ENCODE measurements around the gene SPEM2.

DNA sequence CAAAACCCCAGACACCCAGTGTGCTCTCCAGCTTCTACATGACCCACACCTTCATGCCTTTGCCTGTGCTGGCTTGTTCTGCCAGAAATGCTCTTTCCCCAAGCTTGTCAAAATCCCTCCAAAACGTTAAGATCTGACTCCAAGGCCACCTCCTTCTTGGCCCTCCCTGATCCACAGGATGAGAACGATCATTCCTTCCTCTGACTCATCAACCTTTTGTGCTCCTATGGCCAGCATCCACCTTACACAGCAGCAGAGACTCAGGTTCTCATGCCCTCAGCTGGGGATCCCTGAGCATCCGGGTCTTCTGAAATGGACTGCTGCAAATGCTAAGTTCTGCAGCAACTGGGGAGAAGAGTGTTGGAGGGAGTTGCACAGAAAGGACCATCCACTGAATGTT, 51.1 kb downstream of the SPEM2 start:
- no peak for TF ChIP-seq GATA3 (IDR thresholded peaks at IDR 0.05; ENCODE audit: low read depth, low read length)
- TF ChIP-seq GATA2 (IDR thresholded peaks at IDR 0.05; ENCODE audit: low read depth, low read length) = no peak
